Measurements from ENCODE around the gene ANXA4. TPM values are rescaled to one million over a fixed set of nuclear protein-coding genes. Genes with fewer than 3 reads are reported as not detected.

Gene ANXA4
- polyA plus RNA-seq, 2 of the 4 experiments (the other 2 are of a cell fraction), result 341 to 554 TPM

DNA sequence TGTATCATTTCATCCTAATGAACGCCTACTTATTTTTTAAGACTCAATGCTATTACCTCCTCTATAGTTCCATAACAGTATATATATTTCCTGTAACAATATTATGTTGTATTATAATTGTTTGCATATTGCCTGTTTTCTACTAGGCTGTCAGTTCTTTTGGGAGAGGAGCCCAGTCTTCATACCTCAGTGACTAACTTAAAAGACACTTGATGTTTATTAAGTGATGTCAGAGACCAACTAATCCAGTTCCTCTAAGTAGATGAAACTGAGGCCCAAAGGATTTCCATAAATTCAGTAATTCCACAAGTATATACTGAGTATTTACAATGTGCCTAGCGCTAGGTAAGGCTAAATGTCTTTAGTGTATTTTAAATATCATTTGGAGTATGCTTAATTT is 49.5 kb upstream of the ANXA4 start:
- DNase-seq (ENCODE audit: low read depth in 1 of 2, low spot score in 1 of 2) (no peak), ATAC-seq (no peak), FAIRE-seq (no peak)
- H3K27ac ChIP-seq, result no peak overlapping the region
- WGBS (ENCODE audit: missing lambda C conversion rate), result 87% methylated on average over 2 of the region's 2 CpGs
- POLR2A ChIA-PET, result no interaction called here
- CTCF ChIA-PET, result interaction anchor here (1.3 kb wide), 1 partner anchor 32 kb away, joined by 5 read pairs; no protein-coding TSS in a partner anchor
- no peak overlapping the region for H3K4me3 ChIP-seq
- peak overlapping the region; percentile 17; the same call in 2 of the 3 replicates for H3K4me2 ChIP-seq
- no peaks in the 10 kb centered on the region for H3K9me3 ChIP-seq
- peaks cover 46% of the 10 kb centered on the region for H3K4me1 ChIP-seq
- TF ChIP-seq RNF2 (IDR thresholded peaks at IDR 0.05; ENCODE audit: borderline replicate concordance, low read depth), result no peak

DNA sequence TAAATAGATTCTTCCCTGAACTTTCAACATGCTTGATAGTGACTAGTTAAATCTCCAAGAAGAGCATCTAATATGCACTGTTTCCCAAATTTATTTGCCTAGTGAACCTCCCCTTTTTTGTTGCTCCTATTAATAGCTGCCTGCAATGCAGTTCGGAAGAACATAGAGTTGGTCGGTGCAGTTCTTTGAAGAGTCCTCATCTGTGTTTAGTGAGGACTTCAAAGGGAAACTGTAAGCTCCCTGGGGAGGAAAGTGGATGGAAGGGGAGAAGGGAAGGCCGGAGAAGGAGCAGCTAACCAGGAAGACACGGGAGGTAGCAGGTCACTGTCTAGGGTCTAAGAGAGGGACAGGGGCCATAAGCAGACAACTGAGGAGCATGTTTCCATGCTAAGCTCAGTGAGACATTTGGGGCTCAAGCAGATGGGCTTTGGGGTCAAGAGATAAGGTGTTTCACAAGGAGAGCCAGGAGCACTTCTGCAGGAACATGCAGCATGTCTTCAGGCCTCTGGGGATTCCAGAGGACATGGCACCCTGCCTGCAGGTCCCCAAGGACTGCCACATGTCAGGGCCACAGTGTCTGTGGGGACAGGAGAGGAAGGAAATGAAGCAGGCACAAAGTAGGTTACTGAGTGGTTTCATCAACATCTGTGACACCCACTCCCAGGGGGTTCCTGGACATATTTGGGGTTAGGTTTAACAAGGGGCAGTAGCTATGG is 48.7 kb upstream of the ANXA4 start:
- Histone ChIP-seq H3K4me2 (no peak overlapping the region; the same call in 1 of the 3 replicates), H3K27ac (peak overlapping the region in 1 of 2 experiments; percentile 67; a peak in 3 of 6 replicates), H3K9me3 (no peaks in the 10 kb centered on the region), H3K4me3 (no peak overlapping the region), H3K4me1 (peaks cover 46% of the 10 kb centered on the region)
- DNase-seq (ENCODE audit: low read depth in 1 of 2, low spot score in 1 of 2) (no peak), ATAC-seq (no peak), FAIRE-seq (no peak)
- ChIA-PET POLR2A (no interaction called here), CTCF (interaction anchor here (0.6 to 1.3 kb wide), 4 partner anchors 9 to 140 kb away, joined by 3 to 5 read pairs (median 3); no protein-coding TSS in a partner anchor)
- WGBS (ENCODE audit: missing lambda C conversion rate), result 85% methylated on average over 4 of the region's 4 CpGs
- TF ChIP-seq ZFP36 (IDR thresholded peaks at IDR 0.05; ENCODE audit: borderline replicate concordance, partially characterized antibody) (no peak), NPAS2 (CRISPR knock-in tag; IDR thresholded peaks at IDR 0.05; ENCODE audit: borderline replicate concordance) (no peak), RNF2 (IDR thresholded peaks at IDR 0.05; ENCODE audit: borderline replicate concordance, low read depth) (no peak), TFCP2L1 (CRISPR knock-in tag; IDR thresholded peaks at IDR 0.05) (no peak), FOSL2 (IDR thresholded peaks at IDR 0.05) (no peak), FOSL2 (CRISPR knock-in tag; IDR thresholded peaks at IDR 0.05) (no peak), BHLHE40 (IDR thresholded peaks at IDR 0.05; ENCODE audit: low read depth, low read length) (no peak), TP53 (CRISPR knock-in tag; IDR thresholded peaks at IDR 0.05) (no peak), PHF8 (IDR thresholded peaks at IDR 0.05; ENCODE audit: borderline replicate concordance, low read depth) (no peak), HDAC2 (IDR thresholded peaks at IDR 0.05) (no peak), HOXA7 (CRISPR knock-in tag; IDR thresholded peaks at IDR 0.05) (no peak), HOXB5 (CRISPR knock-in tag; IDR thresholded peaks at IDR 0.05) (no peak)
- TF ChIP-seq, protein P1, sequence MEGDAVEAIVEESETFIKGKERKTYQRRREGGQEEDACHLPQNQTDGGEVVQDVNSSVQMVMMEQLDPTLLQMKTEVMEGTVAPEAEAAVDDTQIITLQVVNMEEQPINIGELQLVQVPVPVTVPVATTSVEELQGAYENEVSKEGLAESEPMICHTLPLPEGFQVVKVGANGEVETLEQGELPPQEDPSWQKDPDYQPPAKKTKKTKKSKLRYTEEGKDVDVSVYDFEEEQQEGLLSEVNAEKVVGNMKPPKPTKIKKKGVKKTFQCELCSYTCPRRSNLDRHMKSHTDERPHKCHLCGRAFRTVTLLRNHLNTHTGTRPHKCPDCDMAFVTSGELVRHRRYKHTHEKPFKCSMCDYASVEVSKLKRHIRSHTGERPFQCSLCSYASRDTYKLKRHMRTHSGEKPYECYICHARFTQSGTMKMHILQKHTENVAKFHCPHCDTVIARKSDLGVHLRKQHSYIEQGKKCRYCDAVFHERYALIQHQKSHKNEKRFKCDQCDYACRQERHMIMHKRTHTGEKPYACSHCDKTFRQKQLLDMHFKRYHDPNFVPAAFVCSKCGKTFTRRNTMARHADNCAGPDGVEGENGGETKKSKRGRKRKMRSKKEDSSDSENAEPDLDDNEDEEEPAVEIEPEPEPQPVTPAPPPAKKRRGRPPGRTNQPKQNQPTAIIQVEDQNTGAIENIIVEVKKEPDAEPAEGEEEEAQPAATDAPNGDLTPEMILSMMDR (IDR thresholded peaks at IDR 0.05), result no peak

DNA sequence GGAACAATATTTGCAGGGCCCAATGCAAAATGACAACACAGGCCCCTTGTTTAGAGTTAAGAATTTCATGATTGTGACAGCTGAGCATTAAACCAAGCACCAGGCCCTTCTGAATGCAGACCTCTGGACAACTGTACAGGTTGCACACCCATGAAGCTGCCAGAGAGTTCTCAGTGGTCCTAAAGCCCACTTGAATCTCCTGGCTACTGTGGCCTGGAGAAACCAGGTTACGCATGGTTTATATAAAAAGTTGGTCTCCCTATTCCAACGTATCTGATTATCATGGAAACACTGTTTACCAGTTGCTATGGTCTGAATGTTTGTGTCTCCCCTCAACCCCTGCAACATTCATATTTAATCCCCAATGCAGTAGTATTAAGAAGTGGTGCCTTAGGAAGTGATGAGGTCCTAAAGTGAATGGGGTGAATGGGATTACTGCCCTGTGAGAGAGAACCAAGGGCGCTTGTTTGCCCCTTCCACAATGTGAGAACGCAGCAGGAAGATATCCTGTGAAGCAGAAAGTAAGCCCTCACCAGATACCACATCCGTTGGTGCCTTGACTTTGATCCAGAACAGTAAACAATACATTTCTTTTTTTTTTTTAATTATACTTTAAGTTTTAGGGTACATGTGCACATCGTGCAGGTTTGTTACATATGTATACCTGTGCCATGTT is 48.0 kb upstream of the ANXA4 start:
- H3K4me1 ChIP-seq, result peaks cover 46% of the 10 kb centered on the region
- no peak overlapping the region for H3K4me2 ChIP-seq
- no peak overlapping the region for H3K4me3 ChIP-seq
- FAIRE-seq (no peak), ATAC-seq (no peak), DNase-seq (ENCODE audit: low read depth in 1 of 2, low spot score in 1 of 2) (no peak)
- peak overlapping the region in 1 of 2 experiments; percentile 67; a peak in 3 of 6 replicates for H3K27ac ChIP-seq
- ChIA-PET CTCF (interaction anchor here (1.0 to 1.3 kb wide), 3 partner anchors 10 to 30 kb away, joined by 3 to 5 read pairs (median 3); no protein-coding TSS in a partner anchor), POLR2A (interaction anchor here (1.4 kb wide), 1 partner anchor 50 kb away, joined by 3 read pairs; no protein-coding TSS in a partner anchor)
- 93% methylated on average over 6 of the region's 6 CpGs for WGBS (ENCODE audit: missing lambda C conversion rate)
- no peak for TF ChIP-seq KDM1A (IDR thresholded peaks at IDR 0.05; ENCODE audit: low read depth)
- TF ChIP-seq RCOR1 (IDR thresholded peaks at IDR 0.05; ENCODE audit: low read depth, low read length), result no peak
- TF ChIP-seq BHLHE40 (IDR thresholded peaks at IDR 0.05; ENCODE audit: low read depth, low read length), result no peak
- TF ChIP-seq POLR2AphosphoS2 (conservative IDR thresholded peaks at IDR 0.05; ENCODE audit: low read length), result no peak
- no peak for TF ChIP-seq NFE2L2 (conservative IDR thresholded peaks at IDR 0.05; ENCODE audit: low read length)
- no peak for TF ChIP-seq FOSB (CRISPR knock-in tag; IDR thresholded peaks at IDR 0.05)
- no peak for TF ChIP-seq ESRRA (IDR thresholded peaks at IDR 0.05; ENCODE audit: borderline replicate concordance, low read length)
- no peak for TF ChIP-seq NR3C1 (IDR thresholded peaks at IDR 0.05)
- TF ChIP-seq, protein P2, sequence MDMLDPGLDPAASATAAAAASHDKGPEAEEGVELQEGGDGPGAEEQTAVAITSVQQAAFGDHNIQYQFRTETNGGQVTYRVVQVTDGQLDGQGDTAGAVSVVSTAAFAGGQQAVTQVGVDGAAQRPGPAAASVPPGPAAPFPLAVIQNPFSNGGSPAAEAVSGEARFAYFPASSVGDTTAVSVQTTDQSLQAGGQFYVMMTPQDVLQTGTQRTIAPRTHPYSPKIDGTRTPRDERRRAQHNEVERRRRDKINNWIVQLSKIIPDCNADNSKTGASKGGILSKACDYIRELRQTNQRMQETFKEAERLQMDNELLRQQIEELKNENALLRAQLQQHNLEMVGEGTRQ (IDR thresholded peaks at IDR 0.05), result no peak
- TF ChIP-seq, protein P3, sequence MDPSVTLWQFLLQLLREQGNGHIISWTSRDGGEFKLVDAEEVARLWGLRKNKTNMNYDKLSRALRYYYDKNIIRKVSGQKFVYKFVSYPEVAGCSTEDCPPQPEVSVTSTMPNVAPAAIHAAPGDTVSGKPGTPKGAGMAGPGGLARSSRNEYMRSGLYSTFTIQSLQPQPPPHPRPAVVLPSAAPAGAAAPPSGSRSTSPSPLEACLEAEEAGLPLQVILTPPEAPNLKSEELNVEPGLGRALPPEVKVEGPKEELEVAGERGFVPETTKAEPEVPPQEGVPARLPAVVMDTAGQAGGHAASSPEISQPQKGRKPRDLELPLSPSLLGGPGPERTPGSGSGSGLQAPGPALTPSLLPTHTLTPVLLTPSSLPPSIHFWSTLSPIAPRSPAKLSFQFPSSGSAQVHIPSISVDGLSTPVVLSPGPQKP (IDR thresholded peaks at IDR 0.05; ENCODE audit: low read depth, low read length), result no peak
- TF ChIP-seq FOSL2 (IDR thresholded peaks at IDR 0.05), result no peak
- no peak for TF ChIP-seq FOSL2 (CRISPR knock-in tag; IDR thresholded peaks at IDR 0.05)
- TF ChIP-seq, protein P4, sequence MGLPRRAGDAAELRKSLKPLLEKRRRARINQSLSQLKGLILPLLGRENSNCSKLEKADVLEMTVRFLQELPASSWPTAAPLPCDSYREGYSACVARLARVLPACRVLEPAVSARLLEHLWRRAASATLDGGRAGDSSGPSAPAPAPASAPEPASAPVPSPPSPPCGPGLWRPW (IDR thresholded peaks at IDR 0.05), result no peak
- no peak for TF ChIP-seq HEYL (CRISPR knock-in tag; IDR thresholded peaks at IDR 0.05)
- H3K9me3 ChIP-seq, result no peaks in the 10 kb centered on the region

Data from A549 (cell line).